ENCODE results near the gene MRPL19. TPM values are rescaled to one million over a fixed set of nuclear protein-coding genes. Genes with fewer than 3 reads are reported as not detected.

Gene MRPL19
- total RNA-seq, 1 experiment from 2014 or later: 73.0 TPM

DNA sequence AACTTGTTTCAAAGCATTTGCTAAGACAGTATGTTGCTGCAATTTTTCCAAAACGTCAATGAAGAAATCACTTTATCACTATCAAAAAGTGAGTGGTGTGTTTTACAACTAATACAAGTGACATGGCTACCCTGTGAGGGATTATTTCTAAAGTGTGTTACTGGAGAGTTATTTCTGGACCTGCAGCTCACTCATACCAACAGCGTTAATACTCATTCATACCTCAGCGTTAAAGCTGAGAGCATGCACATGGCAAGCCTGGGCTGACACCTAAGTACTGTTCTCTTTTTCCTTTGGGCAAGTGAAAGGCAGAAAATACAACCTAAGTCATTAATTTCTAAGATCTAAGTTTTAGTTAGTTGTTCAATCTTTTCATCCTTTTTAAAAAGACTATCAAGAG lies 13.0 kb upstream of the MRPL19 start:
- Histone ChIP-seq H2AK5ac (ENCODE audit: insufficient read length, low read length) (no peak overlapping the region), H3K9me3 (ENCODE audit: control insufficient read depth, low read depth, low read length) (no peaks in the 10 kb centered on the region), H4K91ac (ENCODE audit: insufficient read length, low read depth, low read length) (no peak overlapping the region), H2BK120ac (ENCODE audit: low read depth, low read length, poor library complexity, severe bottlenecking) (no peak overlapping the region), H3K79me1 (ENCODE audit: insufficient read depth, low read depth, low read length, poor library complexity, severe bottlenecking) (no peaks in the 10 kb centered on the region), H3K4me2 (ENCODE audit: insufficient read depth, insufficient read length, low read length) (no peak overlapping the region), H3K23me2 (ENCODE audit: insufficient read length, low read depth, low read length, poor library complexity, severe bottlenecking) (no peaks in the 10 kb centered on the region), H3T11ph (ENCODE audit: low read length) (no peak overlapping the region), H3K4ac (ENCODE audit: low read depth, low read length) (no peak overlapping the region), H3K79me2 (ENCODE audit: insufficient read depth, low read length) (no peaks in the 10 kb centered on the region; the same call in 1 of the 2 replicates), H2BK12ac (ENCODE audit: insufficient read length, low read depth, low read length) (no peak overlapping the region), H3K14ac (ENCODE audit: insufficient read depth, low read length) (no peak overlapping the region), H2BK5ac (ENCODE audit: insufficient read length, low read length) (no peak overlapping the region), H4K20me1 (ENCODE audit: control insufficient read depth, insufficient read depth, insufficient read length) (no peaks in the 10 kb centered on the region), H3K27me3 (ENCODE audit: insufficient read depth, low read length) (no peaks in the 10 kb centered on the region), H2AFZ (ENCODE audit: low read length) (no peak overlapping the region), H3K56ac (ENCODE audit: insufficient read length, low read depth, low read length) (no peak overlapping the region), H4K5ac (ENCODE audit: insufficient read length, low read depth, low read length) (no peak overlapping the region), H2BK20ac (ENCODE audit: low read depth, low read length, poor library complexity, severe bottlenecking) (no peak overlapping the region), H4K8ac (replicated peaks; ENCODE audit: insufficient read length, low read depth, low read length) (no peak overlapping the region), H3K4me1 (ENCODE audit: insufficient read depth, low read length) (no peaks in the 10 kb centered on the region), H3K9ac (ENCODE audit: extremely low read depth, insufficient read length, low read length) (no peak overlapping the region), H2BK15ac (ENCODE audit: low read depth, low read length) (no peak overlapping the region), H3K18ac (ENCODE audit: insufficient read length, low read depth, low read length) (no peak overlapping the region), H3K23ac (ENCODE audit: insufficient read length, low read depth, low read length) (no peak overlapping the region), H3K27ac (ENCODE audit: insufficient read length, low read depth, low read length) (no peak overlapping the region)
- TF ChIP-seq, protein P1, sequence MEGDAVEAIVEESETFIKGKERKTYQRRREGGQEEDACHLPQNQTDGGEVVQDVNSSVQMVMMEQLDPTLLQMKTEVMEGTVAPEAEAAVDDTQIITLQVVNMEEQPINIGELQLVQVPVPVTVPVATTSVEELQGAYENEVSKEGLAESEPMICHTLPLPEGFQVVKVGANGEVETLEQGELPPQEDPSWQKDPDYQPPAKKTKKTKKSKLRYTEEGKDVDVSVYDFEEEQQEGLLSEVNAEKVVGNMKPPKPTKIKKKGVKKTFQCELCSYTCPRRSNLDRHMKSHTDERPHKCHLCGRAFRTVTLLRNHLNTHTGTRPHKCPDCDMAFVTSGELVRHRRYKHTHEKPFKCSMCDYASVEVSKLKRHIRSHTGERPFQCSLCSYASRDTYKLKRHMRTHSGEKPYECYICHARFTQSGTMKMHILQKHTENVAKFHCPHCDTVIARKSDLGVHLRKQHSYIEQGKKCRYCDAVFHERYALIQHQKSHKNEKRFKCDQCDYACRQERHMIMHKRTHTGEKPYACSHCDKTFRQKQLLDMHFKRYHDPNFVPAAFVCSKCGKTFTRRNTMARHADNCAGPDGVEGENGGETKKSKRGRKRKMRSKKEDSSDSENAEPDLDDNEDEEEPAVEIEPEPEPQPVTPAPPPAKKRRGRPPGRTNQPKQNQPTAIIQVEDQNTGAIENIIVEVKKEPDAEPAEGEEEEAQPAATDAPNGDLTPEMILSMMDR (conservative IDR thresholded peaks at IDR 0.05): no peak
- no CpG with 5 or more reads among the region's 3 CpGs for WGBS (ENCODE audit: extremely low coverage, insufficient read length, low lambda C conversion rate)
- no peaks in the 10 kb centered on the region for H3K9me3 Mint-ChIP-seq
- no peak overlapping the region for H3K27ac Mint-ChIP-seq
- no peak for DNase-seq
- H3K27me3 Mint-ChIP-seq (ENCODE audit: low read depth): peaks cover 10% of the 10 kb centered on the region
- H3K4me3 Mint-ChIP-seq: no peak overlapping the region
- no peaks in the 10 kb centered on the region for H3K36me3 Mint-ChIP-seq (ENCODE audit: insufficient read depth in 1 of 3, low read depth in 3 of 3)
- H3K4me1 Mint-ChIP-seq: peaks cover 10 to 13% of the 10 kb centered on the region in 2 experiments
